ENCODE results near the gene TBC1D10A.

TBC1D10A gene

DNA sequence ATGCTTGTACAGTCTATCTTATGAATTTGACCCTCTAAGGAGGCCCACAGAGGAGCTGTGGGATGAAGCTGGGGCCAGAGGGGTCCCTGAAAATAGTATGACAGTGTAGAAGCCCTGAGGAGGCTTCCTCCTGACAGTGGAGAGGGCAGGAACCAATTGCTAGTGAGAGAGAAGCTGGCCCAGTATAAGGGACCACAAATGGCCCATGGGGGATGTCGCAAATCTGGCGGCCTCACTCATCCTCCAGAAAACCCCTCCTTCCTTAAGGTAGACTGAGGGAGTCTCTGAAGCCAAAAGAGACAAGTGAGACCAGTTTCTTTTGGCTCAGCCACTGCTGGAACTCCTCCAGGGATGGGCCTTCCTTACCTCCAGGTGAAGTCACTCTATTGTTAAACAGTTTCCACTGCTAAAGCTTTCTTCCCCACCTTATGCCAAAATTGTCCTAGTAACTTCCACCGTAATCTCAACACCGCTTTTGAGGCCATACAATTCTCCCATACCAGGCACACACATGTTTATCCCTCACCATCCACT is 19.6 kb downstream of the TBC1D10A start:
- no peaks in the 10 kb centered on the region for H3K9me3 ChIP-seq (ENCODE audit: control insufficient read depth, insufficient read depth, low read length)

DNA sequence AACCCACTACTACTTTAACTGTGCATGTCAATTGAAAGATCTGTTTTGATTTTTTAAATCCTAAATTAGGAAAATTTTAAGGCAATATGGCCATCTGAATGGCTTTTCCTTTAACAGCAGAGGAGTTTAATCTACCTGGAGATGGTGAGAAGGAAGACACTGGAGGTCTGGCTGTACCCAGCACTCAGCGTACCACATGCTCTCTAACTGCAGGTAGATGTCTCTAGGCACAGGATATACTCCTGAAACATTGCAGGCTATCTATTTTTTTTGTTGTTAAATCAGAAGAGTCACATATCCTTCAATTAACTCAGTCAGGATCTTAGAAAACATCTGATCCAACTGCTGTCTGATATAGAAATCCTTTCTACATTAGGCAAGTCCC is 20.1 kb downstream of the TBC1D10A start:
- Histone ChIP-seq H3K36me3 (ENCODE audit: insufficient read depth, low read length) (no peaks in the 10 kb centered on the region), H3K9ac (ENCODE audit: low read depth, low read length) (no peak overlapping the region), H3K9me3 (ENCODE audit: control insufficient read depth, insufficient read depth, low read length) (no peaks in the 10 kb centered on the region), H3K4me1 (ENCODE audit: insufficient read depth, low read length) (peaks cover 12% of the 10 kb centered on the region)

More for the DNA sequence above, 19.6 kb downstream of the TBC1D10A start:
- no peak overlapping the region for H3K9ac ChIP-seq (ENCODE audit: low read depth, low read length)
- peaks cover 12% of the 10 kb centered on the region for H3K4me1 ChIP-seq (ENCODE audit: insufficient read depth, low read length)
- no peaks in the 10 kb centered on the region for H3K36me3 ChIP-seq (ENCODE audit: insufficient read depth, low read length)

DNA sequence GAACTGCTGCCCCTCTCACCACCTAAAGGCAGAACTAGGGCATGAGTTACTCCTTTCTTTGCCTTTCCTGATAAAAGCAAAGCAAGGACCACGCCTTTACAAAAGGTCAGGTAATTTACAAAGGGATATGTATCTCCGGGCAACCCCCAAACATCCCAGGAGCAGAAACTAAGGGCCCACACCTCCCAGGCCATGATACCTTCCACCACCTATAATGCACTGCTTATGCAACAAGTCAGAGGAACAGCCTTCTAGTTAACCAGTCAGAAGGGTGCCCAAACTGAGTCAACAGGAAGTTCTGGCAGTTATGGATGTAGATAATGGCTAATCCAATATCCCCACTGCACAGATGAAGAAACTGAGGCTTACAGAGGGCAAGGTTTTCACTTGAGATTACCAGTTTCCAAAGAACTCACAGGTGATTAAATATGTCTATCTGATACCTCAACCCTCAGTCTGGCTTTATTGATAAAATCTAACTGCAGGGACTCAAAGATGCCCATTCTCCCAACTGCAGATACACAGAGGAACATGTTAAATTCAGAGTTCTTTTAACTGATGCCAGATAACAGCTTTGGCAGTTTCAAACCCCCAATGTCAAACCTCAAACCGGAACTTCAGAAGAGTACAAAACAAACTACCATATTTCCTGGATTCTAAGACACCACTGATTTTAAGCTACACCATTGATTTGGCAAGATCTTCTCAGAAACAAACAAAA is 20.7 kb downstream of the TBC1D10A start:
- Histone ChIP-seq H3K9ac (ENCODE audit: low read depth, low read length) (no peak overlapping the region), H3K4me1 (ENCODE audit: insufficient read depth, low read length) (peaks cover 8% of the 10 kb centered on the region), H3K36me3 (ENCODE audit: insufficient read depth, low read length) (peaks cover under 1% of the 10 kb centered on the region; the same call in 1 of the 2 replicates), H3K9me3 (ENCODE audit: control insufficient read depth, insufficient read depth, low read length) (no peaks in the 10 kb centered on the region)

DNA sequence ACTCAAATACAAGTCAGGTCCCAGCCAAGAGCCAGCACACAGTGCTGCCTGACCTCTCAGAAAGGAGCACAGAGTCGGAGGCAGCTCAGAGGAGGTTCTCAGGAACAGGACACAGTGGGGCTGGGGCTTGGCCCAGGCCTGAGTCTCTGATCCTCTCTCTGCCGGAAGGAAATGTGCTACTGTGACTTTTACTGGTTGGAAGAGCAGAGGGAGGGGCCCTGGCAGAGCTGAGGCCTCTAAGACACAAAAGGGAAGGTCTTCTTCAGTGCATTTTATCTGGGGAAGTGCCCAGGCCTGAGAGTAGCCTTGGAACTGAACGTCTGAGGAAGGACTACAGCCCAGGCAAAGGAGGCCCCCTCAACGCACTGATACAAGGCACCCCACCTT is 21.2 kb downstream of the TBC1D10A start:
- Histone ChIP-seq H3K9ac (ENCODE audit: low read depth, low read length) (no peak overlapping the region), H3K4me1 (ENCODE audit: insufficient read depth, low read length) (peaks cover 3% of the 10 kb centered on the region; the same call in 1 of the 2 replicates)

DNA sequence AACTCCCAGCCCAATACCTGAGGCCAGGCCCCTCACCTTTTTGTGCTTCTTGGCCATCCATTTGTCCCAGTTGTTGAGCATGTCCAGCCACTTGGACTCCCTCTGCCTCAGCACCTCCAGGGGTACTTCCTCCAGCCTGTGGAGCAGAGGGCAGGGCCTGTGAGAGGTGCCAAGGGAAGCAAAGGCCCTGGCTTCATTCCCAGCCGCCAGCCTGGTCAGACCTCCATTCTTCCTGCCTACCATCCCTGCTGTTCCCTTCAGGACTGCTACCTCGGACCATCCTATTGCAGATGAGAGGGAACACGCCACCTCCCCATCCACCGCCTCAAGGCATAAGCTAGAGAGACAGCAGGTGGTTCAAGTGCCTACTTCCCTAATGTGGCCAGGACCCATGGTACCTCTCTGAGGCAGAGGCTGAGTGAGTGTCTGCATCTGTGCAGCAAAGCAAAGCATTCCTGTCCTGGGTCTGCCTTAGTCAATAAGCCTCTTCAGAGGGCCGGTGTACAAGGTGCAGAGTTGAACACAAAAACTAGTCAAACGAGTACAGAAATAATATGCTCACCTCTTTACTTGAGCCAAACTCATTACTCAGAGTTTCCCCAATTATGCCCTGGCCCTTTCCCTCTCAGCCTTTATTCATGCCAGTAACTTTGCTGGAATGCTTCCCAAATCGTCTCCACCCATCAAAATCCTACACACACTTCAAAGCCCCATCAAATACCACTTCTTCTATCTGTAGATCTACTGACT is 22.1 kb downstream of the TBC1D10A start:
- no peak overlapping the region for H3K9ac ChIP-seq (ENCODE audit: low read depth, low read length)
- H3K4me1 ChIP-seq (ENCODE audit: insufficient read depth, low read length), result no peaks in the 10 kb centered on the region; the same call in 1 of the 2 replicates
- H3K9me3 ChIP-seq (ENCODE audit: control insufficient read depth, insufficient read depth, low read length), result no peaks in the 10 kb centered on the region
- H3K36me3 ChIP-seq (ENCODE audit: insufficient read depth, low read length), result peaks cover 4% of the 10 kb centered on the region; the same call in 1 of the 2 replicates

More for the DNA sequence above, 21.2 kb downstream of the TBC1D10A start:
- peaks cover 4% of the 10 kb centered on the region; the same call in 1 of the 2 replicates for H3K36me3 ChIP-seq (ENCODE audit: insufficient read depth, low read length)
- no peaks in the 10 kb centered on the region for H3K9me3 ChIP-seq (ENCODE audit: control insufficient read depth, insufficient read depth, low read length)

DNA sequence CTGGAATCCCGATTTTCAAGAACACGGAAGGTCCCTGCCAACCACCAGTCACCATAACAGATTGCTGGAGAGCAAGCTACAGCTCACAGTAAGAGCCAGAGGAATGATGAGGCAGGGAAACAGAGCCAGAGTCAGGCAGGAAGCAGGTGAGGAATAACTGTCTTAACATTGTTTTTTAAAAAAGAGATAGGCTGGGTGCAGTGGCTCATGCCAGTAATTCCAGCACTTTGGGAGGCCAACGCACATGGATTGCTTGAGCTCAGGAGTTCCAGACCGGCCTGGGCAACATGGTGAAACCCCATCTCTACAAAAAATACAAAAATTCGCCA is 24.0 kb downstream of the TBC1D10A start:
- Histone ChIP-seq H3K36me3 (ENCODE audit: insufficient read depth, low read length) (peaks cover 4% of the 10 kb centered on the region; the same call in 1 of the 2 replicates), H3K9me3 (ENCODE audit: control insufficient read depth, insufficient read depth, low read length) (no peaks in the 10 kb centered on the region), H3K4me1 (ENCODE audit: insufficient read depth, low read length) (no peaks in the 10 kb centered on the region; the same call in 1 of the 2 replicates), H3K9ac (ENCODE audit: low read depth, low read length) (no peak overlapping the region)

DNA sequence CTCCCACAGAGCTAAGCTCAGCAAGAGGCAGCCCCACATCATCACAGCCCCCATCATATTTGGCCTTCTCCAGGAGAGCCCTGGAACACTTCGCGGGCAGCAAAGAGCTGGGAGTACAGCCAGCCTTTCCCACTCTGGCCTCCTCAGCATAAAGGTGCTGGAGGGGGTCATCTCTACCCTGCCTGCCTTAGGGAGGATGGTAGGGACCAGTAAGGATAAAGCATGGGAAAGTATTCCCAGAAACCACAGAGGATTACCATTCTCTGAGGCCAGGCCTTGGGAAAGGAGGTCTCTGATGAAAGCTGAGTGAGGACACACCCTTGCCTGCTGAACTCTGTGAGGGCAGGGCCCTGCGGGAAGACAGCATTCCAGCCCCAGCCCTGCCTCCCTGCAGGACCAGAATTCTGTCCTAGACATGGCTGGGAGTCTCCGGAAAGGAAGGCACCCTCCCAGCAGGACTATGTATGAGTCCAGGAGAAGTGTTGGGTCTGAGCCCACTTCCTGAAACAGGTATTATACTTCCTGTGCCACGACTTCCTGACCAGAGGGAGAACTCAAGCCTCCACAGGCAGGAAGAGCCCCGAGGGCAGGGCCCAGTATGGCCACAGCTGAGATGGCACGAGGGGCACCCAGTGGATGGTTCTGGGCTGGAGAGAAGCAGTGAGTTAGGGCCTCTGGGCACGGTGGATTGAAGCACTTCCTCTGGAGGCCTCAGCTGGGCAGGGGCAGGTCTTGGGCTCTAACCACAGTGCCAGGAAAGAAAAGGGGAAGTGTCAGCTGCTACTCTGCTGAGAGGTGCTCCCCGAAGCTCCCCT is 24.5 kb downstream of the TBC1D10A start:
- no peaks in the 10 kb centered on the region for H3K9me3 ChIP-seq (ENCODE audit: control insufficient read depth, insufficient read depth, low read length)
- H3K4me1 ChIP-seq (ENCODE audit: insufficient read depth, low read length), result no peaks in the 10 kb centered on the region; the same call in 1 of the 2 replicates
- peaks cover 4% of the 10 kb centered on the region; the same call in 1 of the 2 replicates for H3K36me3 ChIP-seq (ENCODE audit: insufficient read depth, low read length)
- H3K9ac ChIP-seq (ENCODE audit: low read depth, low read length), result no peak overlapping the region

DNA sequence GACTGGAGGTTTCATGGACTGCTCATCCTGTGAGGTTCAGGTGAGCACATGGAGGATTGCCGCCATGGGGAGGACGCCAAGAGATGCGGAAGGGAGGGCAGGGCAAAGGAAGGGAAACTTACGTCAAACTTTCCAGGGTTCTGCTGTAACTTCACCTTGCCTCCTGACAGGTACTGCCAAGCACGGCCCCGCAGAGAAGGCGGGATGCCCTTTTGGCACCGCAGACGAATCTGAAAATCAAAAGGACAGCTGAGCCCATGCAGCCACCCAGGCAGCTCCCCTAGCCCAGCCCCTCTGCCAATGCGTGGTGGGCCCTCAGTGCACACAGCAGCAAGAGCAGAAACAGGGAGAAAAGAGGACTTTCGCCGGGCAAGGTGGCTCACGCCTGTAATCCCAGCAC is 27.4 kb downstream of the TBC1D10A start:
- no peak overlapping the region for H3K9ac ChIP-seq (ENCODE audit: low read depth, low read length)
- peaks cover 4% of the 10 kb centered on the region; the same call in 1 of the 2 replicates for H3K36me3 ChIP-seq (ENCODE audit: insufficient read depth, low read length)
- H3K9me3 ChIP-seq (ENCODE audit: control insufficient read depth, insufficient read depth, low read length), result no peaks in the 10 kb centered on the region
- H3K4me1 ChIP-seq (ENCODE audit: insufficient read depth, low read length), result no peaks in the 10 kb centered on the region; the same call in 1 of the 2 replicates

DNA sequence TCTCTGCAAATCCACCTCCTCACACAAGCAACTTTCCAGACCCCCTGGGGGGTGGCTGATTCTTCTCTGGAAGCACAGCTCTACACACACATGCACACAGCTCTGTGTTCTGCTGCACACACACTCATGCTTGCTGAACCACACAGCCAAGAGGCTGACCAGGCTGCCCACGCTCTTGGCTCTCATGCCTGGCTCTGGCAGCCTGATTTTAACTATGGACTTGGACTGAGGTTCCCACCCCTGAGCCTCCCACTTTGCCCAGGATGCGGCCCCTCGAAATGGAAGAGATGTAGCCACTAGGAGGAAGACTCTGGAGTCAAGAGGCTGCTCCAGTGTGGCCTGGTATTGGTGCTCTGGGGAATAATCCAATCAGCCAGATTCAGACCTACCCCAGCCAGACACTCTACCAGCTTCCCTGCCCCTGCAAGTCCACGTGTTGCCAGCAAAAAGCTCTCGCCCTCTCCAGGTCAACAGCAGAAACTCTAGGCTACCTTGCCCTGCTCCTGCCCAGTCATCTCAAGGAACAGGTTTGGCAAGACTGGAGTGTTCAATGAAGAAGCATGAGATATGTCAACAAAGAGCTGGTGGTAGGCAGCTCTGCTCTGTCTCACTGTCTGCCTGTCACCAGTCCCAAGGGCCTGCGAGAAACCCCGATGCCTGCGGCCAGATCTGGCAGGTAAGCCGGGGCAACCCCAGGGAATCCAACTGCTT is 28.6 kb downstream of the TBC1D10A start:
- Histone ChIP-seq H3K9ac (ENCODE audit: low read depth, low read length) (no peak overlapping the region), H3K4me1 (ENCODE audit: insufficient read depth, low read length) (no peaks in the 10 kb centered on the region; the same call in 1 of the 2 replicates), H3K9me3 (ENCODE audit: control insufficient read depth, insufficient read depth, low read length) (no peaks in the 10 kb centered on the region), H3K36me3 (ENCODE audit: insufficient read depth, low read length) (peaks cover 4% of the 10 kb centered on the region; the same call in 1 of the 2 replicates)

DNA sequence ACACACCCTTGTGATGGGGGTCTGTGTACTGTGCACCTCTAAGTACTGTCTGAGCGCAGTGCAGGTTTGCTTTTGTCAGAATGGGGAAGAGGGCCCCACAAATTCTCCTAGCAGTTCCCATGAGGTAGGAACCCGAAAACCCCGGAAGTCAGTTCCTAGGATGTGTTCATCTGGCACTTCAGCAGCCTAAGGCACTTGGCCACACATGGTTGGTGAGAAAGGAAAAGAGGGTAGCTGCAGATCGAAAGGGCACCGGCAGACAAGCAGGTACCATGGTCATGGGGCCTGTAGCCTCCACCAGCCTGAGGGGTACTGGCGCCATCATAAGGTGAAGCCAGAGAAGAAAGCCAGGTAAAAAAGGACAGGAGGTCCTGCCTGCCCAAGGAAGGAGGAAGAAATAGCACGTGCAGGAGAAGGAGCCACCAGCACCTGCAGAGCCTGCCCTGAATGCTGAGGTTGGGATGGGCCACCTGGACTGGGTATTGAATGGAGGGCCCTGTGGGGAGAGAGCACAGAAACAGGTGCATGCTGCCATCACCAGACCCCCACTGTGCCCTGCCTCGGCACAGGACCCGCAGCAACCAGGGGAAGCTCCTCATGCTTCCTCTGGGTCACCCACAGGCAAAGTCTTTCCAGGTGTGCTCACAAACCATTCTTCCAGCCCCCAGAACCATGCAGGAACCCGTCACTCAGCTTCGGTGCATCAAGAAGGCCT is 29.3 kb downstream of the TBC1D10A start:
- Histone ChIP-seq H3K9ac (ENCODE audit: low read depth, low read length) (no peak overlapping the region), H3K36me3 (ENCODE audit: insufficient read depth, low read length) (peaks cover 4% of the 10 kb centered on the region; the same call in 1 of the 2 replicates), H3K9me3 (ENCODE audit: control insufficient read depth, insufficient read depth, low read length) (no peaks in the 10 kb centered on the region), H3K4me1 (ENCODE audit: insufficient read depth, low read length) (no peaks in the 10 kb centered on the region; the same call in 1 of the 2 replicates)

DNA sequence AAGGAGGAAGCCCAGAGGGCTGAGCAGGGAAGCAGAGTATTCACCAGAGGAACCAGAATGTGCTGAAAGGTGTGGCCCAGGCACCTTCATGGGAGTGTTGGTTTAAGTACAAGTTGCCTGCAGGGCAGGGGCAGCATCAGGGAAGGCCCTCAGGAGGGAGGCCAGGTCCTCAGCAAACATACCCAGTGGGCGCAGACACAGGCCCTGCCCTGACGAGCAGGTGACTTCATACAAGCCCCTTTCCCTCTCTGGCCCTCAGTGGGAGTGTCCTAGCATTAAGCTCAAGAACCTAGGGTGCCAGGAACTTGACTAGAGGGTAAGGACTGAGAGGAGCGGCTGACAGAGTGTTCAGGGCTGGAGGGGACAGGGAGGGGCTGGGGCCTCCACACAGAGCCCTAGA is 29.9 kb downstream of the TBC1D10A start:
- Histone ChIP-seq H3K9ac (ENCODE audit: low read depth, low read length) (no peak overlapping the region), H3K36me3 (ENCODE audit: insufficient read depth, low read length) (peaks cover 4% of the 10 kb centered on the region; the same call in 1 of the 2 replicates), H3K4me1 (ENCODE audit: insufficient read depth, low read length) (no peaks in the 10 kb centered on the region; the same call in 1 of the 2 replicates), H3K9me3 (ENCODE audit: control insufficient read depth, insufficient read depth, low read length) (no peaks in the 10 kb centered on the region)

DNA sequence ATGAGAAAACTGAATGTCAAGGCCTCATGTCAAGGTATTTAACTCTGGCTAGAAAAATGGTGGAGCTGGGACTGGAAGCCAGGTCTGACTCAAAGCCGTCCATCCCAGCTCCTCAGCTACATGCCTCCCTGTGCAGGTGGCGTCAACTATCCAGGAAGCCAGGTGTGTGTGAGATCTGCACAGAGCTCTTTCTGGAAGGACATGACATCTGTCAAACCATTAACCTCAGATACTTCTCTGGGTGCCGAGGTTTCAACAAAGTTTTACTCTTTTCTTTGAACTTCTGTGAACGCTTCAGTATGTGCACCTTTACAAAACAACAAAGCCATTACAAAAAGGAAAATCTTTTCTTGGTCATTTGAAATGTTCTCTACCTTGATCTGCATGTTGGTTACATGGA is 30.4 kb downstream of the TBC1D10A start:
- Histone ChIP-seq H3K36me3 (ENCODE audit: insufficient read depth, low read length) (peaks cover 4% of the 10 kb centered on the region; the same call in 1 of the 2 replicates), H3K9me3 (ENCODE audit: control insufficient read depth, insufficient read depth, low read length) (no peaks in the 10 kb centered on the region), H3K9ac (ENCODE audit: low read depth, low read length) (no peak overlapping the region), H3K4me1 (ENCODE audit: insufficient read depth, low read length) (peaks cover under 1% of the 10 kb centered on the region; the same call in 1 of the 2 replicates)

DNA sequence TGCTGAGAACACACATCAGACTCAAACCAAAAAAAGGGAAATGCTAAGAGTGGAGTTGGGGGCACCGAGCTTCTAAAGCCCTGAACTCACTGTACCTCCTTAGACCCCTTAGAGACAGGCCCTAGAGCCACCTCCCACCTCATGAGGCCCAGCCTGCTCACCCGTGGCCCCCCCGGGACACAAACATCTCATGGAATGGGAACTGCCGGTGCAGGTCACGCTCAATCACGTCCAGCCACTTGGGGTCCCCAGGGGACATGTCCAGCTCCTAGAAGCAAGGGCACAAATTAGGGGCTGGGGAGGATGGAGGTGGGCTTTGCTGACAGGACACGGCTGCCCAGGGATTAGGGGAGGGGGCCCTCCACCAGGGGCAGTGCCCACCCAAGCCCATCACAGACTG is 31.2 kb downstream of the TBC1D10A start:
- Histone ChIP-seq H3K36me3 (ENCODE audit: insufficient read depth, low read length) (no peaks in the 10 kb centered on the region), H3K4me1 (ENCODE audit: insufficient read depth, low read length) (peaks cover 8% of the 10 kb centered on the region), H3K9me3 (ENCODE audit: control insufficient read depth, insufficient read depth, low read length) (no peaks in the 10 kb centered on the region), H3K9ac (ENCODE audit: low read depth, low read length) (no peak overlapping the region)
